IMR-90 (cell line): Measurements from ENCODE around the gene C22orf39. TPM values are rescaled to one million over a fixed set of nuclear protein-coding genes. Genes with fewer than 3 reads are reported as not detected.

Experiments used
- ATAC-seq: fragments of 200-7000 bp; cut with Tn5 transposase; 2 replicates; pipeline ENCODE4 v1.9.1; 2020; ENCODE audit warnings: low read depth, mild to moderate bottlenecking, moderate library complexity
- BruUV-seq: library from RNA; stranded (reverse); fragments of 400-500 nt; replicated peaks from 2 replicates; lab custom pipeline; 2021; lab: Mats Ljungman, UMichigan
- CTCF ChIA-PET: fragments of 300-600 bp; formaldehyde crosslinking; extraction: SDS; loops from one replicate; lab custom pipeline; 2021; ENCODE audit warnings: antibody characterized with exemption; lab: Yijun Ruan, JAX
- POLR2A ChIA-PET: fragments of 300-600 bp; sonication (Branson Sonifier 250); formaldehyde crosslinking; loops from one replicate; lab custom pipeline; 2022; ENCODE audit warnings: antibody characterized with exemption; ENCODE audit not compliant: unreplicated experiment; lab: Charles Lee
- DNase-seq: peaks from one replicate; pipeline ENCODE4 v3.0.0; 2013
- H2AFZ ChIP-seq: replicated peaks from 2 replicates; pipeline ENCODE3; 2013; ENCODE audit warnings: low read length, mild to moderate bottlenecking; ENCODE audit not compliant: poor library complexity
- H2AK5ac ChIP-seq: 2 replicates; pipeline ENCODE4 v1.6.1; 2013; ENCODE audit warnings: low read depth, low read length, inconsistent platforms
- H2AK9ac ChIP-seq: replicated peaks from 2 replicates; pipeline ENCODE3; 2013; ENCODE audit warnings: mild to moderate bottlenecking, low read depth, low read length, moderate library complexity; ENCODE audit not compliant: poor library complexity
- H2BK120ac ChIP-seq: 2 replicates; pipeline ENCODE4 v1.6.1; 2013; ENCODE audit warnings: low read depth, low read length, inconsistent platforms
- H2BK15ac ChIP-seq: 3 replicates; pipeline ENCODE4 v1.6.1; 2013; ENCODE audit warnings: low read depth, low read length, inconsistent platforms
- H2BK20ac ChIP-seq: 2 replicates; pipeline ENCODE4 v1.6.1; 2013; ENCODE audit warnings: low read depth, mild to moderate bottlenecking, inconsistent platforms, low read length, moderate library complexity
- H2BK5ac ChIP-seq: 2 replicates; pipeline ENCODE4 v1.6.1; 2013; ENCODE audit warnings: mild to moderate bottlenecking, low read depth, low read length, inconsistent platforms; ENCODE audit not compliant: poor library complexity, severe bottlenecking
- H3K14ac ChIP-seq: replicated peaks from 2 replicates; pipeline ENCODE4 v1.6.1; 2013; ENCODE audit warnings: low read depth, low read length, inconsistent platforms
- H3K18ac ChIP-seq: 2 replicates; pipeline ENCODE4 v1.6.1; 2013; ENCODE audit warnings: low read depth, low read length, control low read depth
- H3K23ac ChIP-seq: 2 replicates; pipeline ENCODE4 v1.6.1; 2013; ENCODE audit warnings: low read depth, low read length, inconsistent platforms
- H3K27ac ChIP-seq: 2 replicates; pipeline ENCODE4 v1.5.1; 2013; ENCODE audit warnings: mild to moderate bottlenecking, control low read depth, low read length; ENCODE audit not compliant: insufficient read depth
- H3K27me3 ChIP-seq: 2 replicates; pipeline ENCODE4 v1.6.1; 2013; ENCODE audit warnings: low read length; ENCODE audit not compliant: control insufficient read depth, insufficient read depth
- H3K36me3 ChIP-seq: 2 replicates; pipeline ENCODE4 v1.6.1; 2013; ENCODE audit warnings: low read length, mixed read lengths; ENCODE audit not compliant: control insufficient read depth, insufficient read depth
- H3K4ac ChIP-seq: 2 replicates; pipeline ENCODE4 v1.6.1; 2013; ENCODE audit warnings: low read depth, low read length, inconsistent platforms
- H3K4me1 ChIP-seq: 2 replicates; pipeline ENCODE4 v1.6.1; 2013; ENCODE audit warnings: low read length, mixed read lengths; ENCODE audit not compliant: control insufficient read depth, insufficient read depth
- H3K4me2 ChIP-seq: 2 replicates; pipeline ENCODE4 v1.6.1; 2013; ENCODE audit warnings: low read depth, mild to moderate bottlenecking, control low read depth, low read length, moderate library complexity
- H3K4me3 ChIP-seq: 2 replicates; pipeline ENCODE4 v1.5.1; 2013; ENCODE audit warnings: low read depth, mild to moderate bottlenecking, control low read depth, low read length, moderate library complexity; ENCODE audit not compliant: insufficient read depth
- H3K56ac ChIP-seq: 2 replicates; pipeline ENCODE4 v1.6.1; 2013; ENCODE audit warnings: low read length, inconsistent platforms; ENCODE audit not compliant: insufficient read depth; ENCODE audit errors: extremely low read depth
- H3K79me1 ChIP-seq, 2 experiments: 2 replicates each; pipeline ENCODE4 v1.6.1; 2013; ENCODE audit warnings: low read length in 2 of 2, inconsistent platforms in 1 of 2, low read depth in 1 of 2
- H3K9ac ChIP-seq: 2 replicates; pipeline ENCODE4 v1.6.1; 2013; ENCODE audit warnings: low read depth, low read length, control low read depth
- H3K9me1 ChIP-seq: 2 replicates; pipeline ENCODE4 v1.6.1; 2013; ENCODE audit warnings: low read length, inconsistent platforms; ENCODE audit not compliant: insufficient read depth
- H3K9me3 ChIP-seq: 2 replicates; pipeline ENCODE4 v1.6.1; 2013; ENCODE audit warnings: low read length; ENCODE audit not compliant: control insufficient read depth, insufficient read depth
- H4K20me1 ChIP-seq: 2 replicates; pipeline ENCODE4 v1.6.1; 2013; ENCODE audit warnings: low read length, inconsistent platforms; ENCODE audit not compliant: insufficient read depth
- H4K5ac ChIP-seq: 2 replicates; pipeline ENCODE4 v1.6.1; 2013; ENCODE audit warnings: mild to moderate bottlenecking, low read depth, low read length, control low read depth
- H4K8ac ChIP-seq, 2 experiments: 2 replicates each; pipeline ENCODE4 v1.6.1; 2013; ENCODE audit warnings: low read depth in 2 of 2, low read length in 2 of 2, control low read depth in 1 of 2, inconsistent platforms in 1 of 2
- H4K91ac ChIP-seq: 2 replicates; pipeline ENCODE4 v1.6.1; 2013; ENCODE audit warnings: low read depth, low read length, inconsistent platforms; ENCODE audit not compliant: insufficient read depth
- BHLHE40 ChIP-seq: fragments of 150-350 bp; IDR thresholded peaks from 2 replicates; pipeline ENCODE4 v1.6.1; 2016; ENCODE audit warnings: mild to moderate bottlenecking, low read depth, low read length
- CEBPB ChIP-seq: IDR thresholded peaks from 2 replicates; pipeline ENCODE4 v1.6.1; 2012; ENCODE audit warnings: low read depth, low read length, improper control_type of control experiment
- CHD1 ChIP-seq: IDR thresholded peaks from 2 replicates; pipeline ENCODE4 v1.6.1; 2012; ENCODE audit warnings: low read depth, low read length, improper control_type of control experiment
- FOS ChIP-seq: fragments of 150-350 bp; IDR thresholded peaks from 2 replicates; pipeline ENCODE4 v1.6.1; 2016; ENCODE audit warnings: low read depth, low read length
- MAZ ChIP-seq: IDR thresholded peaks from 2 replicates; pipeline ENCODE4 v1.6.1; 2012; ENCODE audit warnings: low read depth, mild to moderate bottlenecking, low read length, improper control_type of control experiment, moderate library complexity, borderline replicate concordance
- MXI1 ChIP-seq: IDR thresholded peaks from 2 replicates; pipeline ENCODE4 v1.6.1; 2012; ENCODE audit warnings: low read depth, mild to moderate bottlenecking, low read length, moderate library complexity, borderline replicate concordance
- POLR2A ChIP-seq: IDR thresholded peaks from 2 replicates; pipeline ENCODE4 v1.6.1; 2012; ENCODE audit warnings: mild to moderate bottlenecking, low read depth, low read length
- SMC3 ChIP-seq: fragments of 150-350 bp; IDR thresholded peaks from 2 replicates; pipeline ENCODE4 v1.6.1; 2016; ENCODE audit warnings: low read depth, mild to moderate bottlenecking, antibody characterized with exemption, low read length, moderate library complexity
- WGBS, 2 experiments: methylation state at CpG; one replicate each; pipeline versions ENCODE4 v1.1.5 to v1.1.7; 2013; ENCODE audit warnings: missing lambda C conversion rate in 2 of 2; ENCODE audit not compliant: insufficient read length in 1 of 2; ENCODE audit errors: extremely low coverage in 2 of 2; 5-methylcytosine and 5-hydroxymethylcytosine counted together
- dilution Hi-C: fragments of 300-500 bp; cut with HindIII; formaldehyde crosslinking; loops from one replicate; pipeline ENCODE4 v1.14.3; 2018; ENCODE audit warnings: low sequenced_read_pairs; ENCODE audit not compliant: unreplicated experiment
- in situ Hi-C: fragments of 300-500 bp; cut with MboI; formaldehyde crosslinking; loops from 3 replicates; pipeline ENCODE4 v1.14.3; 2019; ENCODE audit warnings: low sequenced_read_pairs, inconsistent platforms, mixed read lengths
- intact Hi-C: fragments of 100-400 bp; cut with micrococcal nuclease; formaldehyde crosslinking; loops from 2 replicates; pipeline ENCODE4 v1.10.0; 2022
- polyA plus RNA-seq, 3 experiments: library from polyadenylated mRNA; depleted of rRNA; stranded (reverse); fragments of >200 nt; gene quantifications; 2 replicates each; pipeline ENCODE4 v1.2.3, GENCODE V29; 2012; ENCODE audit warnings: low replicate concordance in 1 of 3
- total RNA-seq: library from RNA; depleted of rRNA; stranded (reverse); fragments of >200 nt; gene quantifications from 2 replicates; pipeline ENCODE4 v1.2.3, GENCODE V29; 2012
- TF ChIP-seq, protein P1 (sequence below): fragments of 150-350 bp; IDR thresholded peaks from 2 replicates; pipeline ENCODE4 v1.6.1; 2017; ENCODE audit warnings: mild to moderate bottlenecking, antibody characterized with exemption, low read length, low read depth
- TF ChIP-seq, protein P2 (sequence below): fragments of 150-350 bp; IDR thresholded peaks from 2 replicates; pipeline ENCODE4 v1.6.1; 2016; ENCODE audit warnings: low read depth, mild to moderate bottlenecking, low read length, moderate library complexity, borderline replicate concordance
- TF ChIP-seq, protein P3 (sequence below): conservative IDR thresholded peaks from 2 replicates; pipeline ENCODE4 v1.5.1; 2012; ENCODE audit warnings: mild to moderate bottlenecking, low read depth, low read length, improper control_type of control experiment

The C22orf39 gene
- total and polyA plus RNA-seq, 2 of the 4 experiments (the other 2 are of a cell fraction), result 8.2 to 8.9 TPM

DNA sequence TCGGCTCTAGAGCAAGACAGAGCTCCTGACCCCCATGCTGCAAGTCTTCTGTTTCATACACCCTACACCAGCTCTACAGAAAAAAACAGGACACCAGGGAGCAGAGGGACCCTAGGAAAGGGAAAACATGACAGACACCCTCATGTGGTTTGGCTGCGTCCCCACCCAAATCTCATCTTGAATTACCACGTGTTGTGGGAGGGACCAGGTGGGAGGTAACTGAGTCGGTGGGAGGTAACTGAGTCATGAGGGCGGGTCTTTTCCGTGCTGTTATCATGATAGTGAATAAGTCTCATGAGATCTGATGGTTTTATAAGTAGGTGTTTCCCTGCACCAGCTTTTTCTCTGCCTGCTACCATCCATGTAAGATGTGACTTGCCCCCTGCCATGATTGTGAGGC lies 6.6 kb upstream of the C22orf39 start:
- Histone ChIP-seq H3K56ac (no peak overlapping the region), H3K14ac (no peak overlapping the region), H4K20me1 (peaks cover 4% of the 10 kb centered on the region), H3K4me1 (peaks cover 4% of the 10 kb centered on the region; the same call in 1 of the 2 replicates), H2AK9ac (no peak overlapping the region), H3K9me1 (peaks cover 11% of the 10 kb centered on the region), H4K5ac (no peak overlapping the region), H3K36me3 (peaks cover 55% of the 10 kb centered on the region), H2BK20ac (no peak overlapping the region), H4K91ac (no peak overlapping the region), H3K4me3 (no peak overlapping the region), H3K27ac (no peak overlapping the region), H3K9me3 (no peaks in the 10 kb centered on the region), H3K9ac (no peak overlapping the region), H3K18ac (no peak overlapping the region), H2BK5ac (no peak overlapping the region), H2AK5ac (no peak overlapping the region), H3K79me1 (peaks cover 5 to 16% of the 10 kb centered on the region in 2 experiments; a peak in 2 of 4 replicates), H2AFZ (no peak overlapping the region), H2BK15ac (no peak overlapping the region), H3K27me3 (no peaks in the 10 kb centered on the region), H2BK120ac (no peak overlapping the region), H3K4ac (no peak overlapping the region), H3K23ac (no peak overlapping the region), H4K8ac (no peak overlapping the region), H3K4me2 (no peak overlapping the region)
- intact Hi-C loops (no loop called here), in situ Hi-C loops (no loop called here), dilution Hi-C loops (no loop called here)
- DNase-seq, result no peak
- BruUV-seq, result no TSS peak
- POLR2A ChIA-PET, result no interaction called here
- CTCF ChIA-PET, result no interaction called here
- TF ChIP-seq MAZ, result no peak
- TF ChIP-seq, protein P1, sequence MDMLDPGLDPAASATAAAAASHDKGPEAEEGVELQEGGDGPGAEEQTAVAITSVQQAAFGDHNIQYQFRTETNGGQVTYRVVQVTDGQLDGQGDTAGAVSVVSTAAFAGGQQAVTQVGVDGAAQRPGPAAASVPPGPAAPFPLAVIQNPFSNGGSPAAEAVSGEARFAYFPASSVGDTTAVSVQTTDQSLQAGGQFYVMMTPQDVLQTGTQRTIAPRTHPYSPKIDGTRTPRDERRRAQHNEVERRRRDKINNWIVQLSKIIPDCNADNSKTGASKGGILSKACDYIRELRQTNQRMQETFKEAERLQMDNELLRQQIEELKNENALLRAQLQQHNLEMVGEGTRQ, result no peak
- no peak for TF ChIP-seq MXI1
- no peak for TF ChIP-seq SMC3
- TF ChIP-seq, protein P2, sequence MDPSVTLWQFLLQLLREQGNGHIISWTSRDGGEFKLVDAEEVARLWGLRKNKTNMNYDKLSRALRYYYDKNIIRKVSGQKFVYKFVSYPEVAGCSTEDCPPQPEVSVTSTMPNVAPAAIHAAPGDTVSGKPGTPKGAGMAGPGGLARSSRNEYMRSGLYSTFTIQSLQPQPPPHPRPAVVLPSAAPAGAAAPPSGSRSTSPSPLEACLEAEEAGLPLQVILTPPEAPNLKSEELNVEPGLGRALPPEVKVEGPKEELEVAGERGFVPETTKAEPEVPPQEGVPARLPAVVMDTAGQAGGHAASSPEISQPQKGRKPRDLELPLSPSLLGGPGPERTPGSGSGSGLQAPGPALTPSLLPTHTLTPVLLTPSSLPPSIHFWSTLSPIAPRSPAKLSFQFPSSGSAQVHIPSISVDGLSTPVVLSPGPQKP, result no peak
- no peak for TF ChIP-seq POLR2A
- TF ChIP-seq FOS, result no peak
- TF ChIP-seq CHD1, result no peak
- TF ChIP-seq CEBPB, result no peak
- TF ChIP-seq BHLHE40, result no peak
- TF ChIP-seq, protein P3, sequence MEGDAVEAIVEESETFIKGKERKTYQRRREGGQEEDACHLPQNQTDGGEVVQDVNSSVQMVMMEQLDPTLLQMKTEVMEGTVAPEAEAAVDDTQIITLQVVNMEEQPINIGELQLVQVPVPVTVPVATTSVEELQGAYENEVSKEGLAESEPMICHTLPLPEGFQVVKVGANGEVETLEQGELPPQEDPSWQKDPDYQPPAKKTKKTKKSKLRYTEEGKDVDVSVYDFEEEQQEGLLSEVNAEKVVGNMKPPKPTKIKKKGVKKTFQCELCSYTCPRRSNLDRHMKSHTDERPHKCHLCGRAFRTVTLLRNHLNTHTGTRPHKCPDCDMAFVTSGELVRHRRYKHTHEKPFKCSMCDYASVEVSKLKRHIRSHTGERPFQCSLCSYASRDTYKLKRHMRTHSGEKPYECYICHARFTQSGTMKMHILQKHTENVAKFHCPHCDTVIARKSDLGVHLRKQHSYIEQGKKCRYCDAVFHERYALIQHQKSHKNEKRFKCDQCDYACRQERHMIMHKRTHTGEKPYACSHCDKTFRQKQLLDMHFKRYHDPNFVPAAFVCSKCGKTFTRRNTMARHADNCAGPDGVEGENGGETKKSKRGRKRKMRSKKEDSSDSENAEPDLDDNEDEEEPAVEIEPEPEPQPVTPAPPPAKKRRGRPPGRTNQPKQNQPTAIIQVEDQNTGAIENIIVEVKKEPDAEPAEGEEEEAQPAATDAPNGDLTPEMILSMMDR, result no peak
- WGBS, 2 experiments, result no CpG with 5 or more reads among the region's 6 CpGs
- ATAC-seq, result no peak
